SH-SY5Y (cell line): ENCODE results near the gene ADAMTS6.

Experiments used
- GATA2 ChIP-seq: IDR thresholded peaks from 2 replicates; pipeline ENCODE4 v1.6.1; 2011; ENCODE audit warnings: mild to moderate bottlenecking, low read depth, low read length
- GATA3 ChIP-seq: IDR thresholded peaks from 2 replicates; pipeline ENCODE4 v1.6.1; 2011; ENCODE audit warnings: low read depth, mild to moderate bottlenecking, low read length, moderate library complexity

DNA sequence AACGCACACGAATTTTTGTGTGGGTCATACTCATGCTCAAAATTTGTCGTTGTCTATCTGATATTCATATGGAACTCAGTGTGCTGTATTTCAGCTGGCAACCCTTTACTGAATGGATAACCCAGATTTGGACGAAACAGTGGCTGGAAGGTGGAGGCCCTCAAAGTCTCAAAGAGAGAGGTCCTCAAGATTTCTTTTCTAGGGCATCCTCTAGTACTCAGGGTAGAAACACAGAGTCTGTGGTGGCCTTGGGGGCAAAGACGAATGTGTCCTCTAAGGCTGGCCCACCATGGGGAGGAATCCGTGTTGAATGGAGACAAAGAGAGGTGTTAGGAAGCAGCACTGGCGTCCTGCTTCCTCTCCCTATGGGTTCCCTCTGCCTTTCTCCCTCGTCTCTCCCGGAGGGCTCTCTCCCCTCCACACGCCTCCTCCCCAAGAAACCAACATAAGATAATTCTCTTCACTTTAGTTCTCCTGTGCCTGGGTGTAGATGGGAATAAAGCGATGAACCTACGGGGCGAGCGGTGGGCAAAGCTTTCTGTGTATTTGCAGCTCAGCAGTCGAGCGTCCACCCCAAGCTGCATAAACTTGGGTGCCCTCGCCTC, 379.2 kb downstream of the ADAMTS6 start:
- TF ChIP-seq GATA2 (no peak), GATA3 (no peak)
